ENCODE data around the gene PPP4R4.

- TF ChIP-seq POLR2AphosphoS5 (IDR thresholded peaks at IDR 0.05; ENCODE audit: low read depth, low read length) = no peak
- TF ChIP-seq, protein P1, sequence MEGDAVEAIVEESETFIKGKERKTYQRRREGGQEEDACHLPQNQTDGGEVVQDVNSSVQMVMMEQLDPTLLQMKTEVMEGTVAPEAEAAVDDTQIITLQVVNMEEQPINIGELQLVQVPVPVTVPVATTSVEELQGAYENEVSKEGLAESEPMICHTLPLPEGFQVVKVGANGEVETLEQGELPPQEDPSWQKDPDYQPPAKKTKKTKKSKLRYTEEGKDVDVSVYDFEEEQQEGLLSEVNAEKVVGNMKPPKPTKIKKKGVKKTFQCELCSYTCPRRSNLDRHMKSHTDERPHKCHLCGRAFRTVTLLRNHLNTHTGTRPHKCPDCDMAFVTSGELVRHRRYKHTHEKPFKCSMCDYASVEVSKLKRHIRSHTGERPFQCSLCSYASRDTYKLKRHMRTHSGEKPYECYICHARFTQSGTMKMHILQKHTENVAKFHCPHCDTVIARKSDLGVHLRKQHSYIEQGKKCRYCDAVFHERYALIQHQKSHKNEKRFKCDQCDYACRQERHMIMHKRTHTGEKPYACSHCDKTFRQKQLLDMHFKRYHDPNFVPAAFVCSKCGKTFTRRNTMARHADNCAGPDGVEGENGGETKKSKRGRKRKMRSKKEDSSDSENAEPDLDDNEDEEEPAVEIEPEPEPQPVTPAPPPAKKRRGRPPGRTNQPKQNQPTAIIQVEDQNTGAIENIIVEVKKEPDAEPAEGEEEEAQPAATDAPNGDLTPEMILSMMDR (IDR thresholded peaks at IDR 0.05) = no peak
- TF ChIP-seq GABPA (IDR thresholded peaks at IDR 0.05; ENCODE audit: low read depth) = no peak
- no peak for TF ChIP-seq REST (IDR thresholded peaks at IDR 0.05; ENCODE audit: low read depth, low read length)
- no peak for TF ChIP-seq CHD2 (IDR thresholded peaks at IDR 0.05; ENCODE audit: low read length, partially characterized antibody)
- no peak for TF ChIP-seq SMC3 (IDR thresholded peaks at IDR 0.05; ENCODE audit: low read depth, low read length)
- TF ChIP-seq EP300 (IDR thresholded peaks at IDR 0.05; ENCODE audit: borderline replicate concordance in 1 of 2, low read depth in 1 of 2, low read length in 1 of 2) = no peak
- TF ChIP-seq MAX (IDR thresholded peaks at IDR 0.05; ENCODE audit: low read depth) = no peak
- TF ChIP-seq SIN3A (IDR thresholded peaks at IDR 0.05; ENCODE audit: borderline replicate concordance, low read depth, low read length) = no peak
- TF ChIP-seq TEAD4 (IDR thresholded peaks at IDR 0.05; ENCODE audit: borderline replicate concordance, insufficient read depth) = no peak
- no peak for TF ChIP-seq MXI1 (IDR thresholded peaks at IDR 0.05; ENCODE audit: low read depth, low read length)
These were observed 109.0 kb downstream of the PPP4R4 start for GRCh38 chr14:94282991-94283723.
